HepG2 (cell line): Measurements from ENCODE around the gene ITCH. TPM values are rescaled to one million over a fixed set of nuclear protein-coding genes. Genes with fewer than 3 reads are reported as not detected.

Source experiments
- CBX2 ChIP-seq, 2 experiments: fragments of 200-600 bp in 1 of 2; sonication (generic); formaldehyde crosslinking in 1 of 2; IDR thresholded peaks; 2 replicates each; pipeline versions ENCODE4 v1.7.0 to v1.8.1; 2018 to 2022; ENCODE audit warnings: low read depth in 2 of 2, low read length in 1 of 2, mild to moderate bottlenecking in 1 of 2, missing genetic modification reagents in 1 of 2
- CBX5 ChIP-seq: sonication (generic); formaldehyde crosslinking; IDR thresholded peaks from 2 replicates; pipeline ENCODE4 v1.4.0; 2020; ENCODE audit warnings: missing genetic modification reagents, borderline replicate concordance
- KLF13 ChIP-seq: sonication (generic); formaldehyde crosslinking; IDR thresholded peaks from 2 replicates; pipeline ENCODE4 v1.4.0; 2020; ENCODE audit warnings: mild to moderate bottlenecking, missing genetic modification reagents
- MAFK ChIP-seq, 2 experiments: IDR thresholded peaks in 1 of 2; conservative IDR thresholded peaks in 1 of 2; 2 replicates each; pipeline ENCODE4 v1.6.1; 2011; ENCODE audit warnings: improper control_type of control experiment in 2 of 2, low read length in 2 of 2
- MAZ ChIP-seq, 2 experiments: sonication (generic) in 1 of 2; formaldehyde crosslinking in 1 of 2; IDR thresholded peaks; 2 replicates each; pipeline versions ENCODE4 v1.5.0 to v1.6.1; 2012 to 2020; ENCODE audit warnings: low read depth in 2 of 2, mild to moderate bottlenecking in 2 of 2, borderline replicate concordance in 1 of 2, improper control_type of control experiment in 1 of 2, low read length in 1 of 2, missing genetic modification reagents in 1 of 2, moderate library complexity in 1 of 2
- NFE2 ChIP-seq: sonication (generic); formaldehyde crosslinking; IDR thresholded peaks from 2 replicates; pipeline ENCODE4 v1.4.0; 2020; ENCODE audit warnings: missing genetic modification reagents
- RBM22 ChIP-seq: fragments of 200-400 bp; formaldehyde crosslinking; optimal IDR thresholded peaks from 2 replicates; pipeline ENCODE3; 2017; ENCODE audit warnings: mild to moderate bottlenecking, low read length, moderate library complexity
- SP2 ChIP-seq: sonication (generic); formaldehyde crosslinking; IDR thresholded peaks from 2 replicates; pipeline ENCODE4 v1.5.1; 2020; ENCODE audit warnings: mild to moderate bottlenecking, missing genetic modification reagents
- ZFY ChIP-seq: sonication (generic); formaldehyde crosslinking; IDR thresholded peaks from 2 replicates; pipeline ENCODE4 v1.4.0; 2020; ENCODE audit warnings: missing genetic modification reagents
- ZNF224 ChIP-seq: sonication (generic); formaldehyde crosslinking; IDR thresholded peaks from 2 replicates; pipeline ENCODE4 v1.5.0; 2020; ENCODE audit warnings: mild to moderate bottlenecking, missing genetic modification reagents
- ZNF572 ChIP-seq: sonication (generic); formaldehyde crosslinking; IDR thresholded peaks from 2 replicates; pipeline ENCODE4 v1.5.1; 2020; ENCODE audit warnings: mild to moderate bottlenecking, missing genetic modification reagents
- ZNF841 ChIP-seq: sonication (generic); formaldehyde crosslinking; IDR thresholded peaks from 2 replicates; pipeline ENCODE4 v1.8.1; 2023; ENCODE audit warnings: missing genetic modification reagents, borderline replicate concordance
- polyA plus RNA-seq, 8 experiments: library from polyadenylated mRNA; depleted of rRNA in 3 of 8; stranded (reverse) in 7 of 8; unstranded in 1 of 8; fragments of >200 nt; fragmentation: Illumina TruSeq in 4 of 8; extraction: Trizol in 4 of 8; gene quantifications; 2 replicates each; pipeline versions ENCODE4 v1.2.1 to v1.2.3, GENCODE V29; 2011 to 2016; ENCODE audit warnings: low read depth in 4 of 8, missing spikeins in 1 of 8, mixed read lengths in 1 of 8; ENCODE audit not compliant: insufficient read depth in 1 of 8
- total RNA-seq, 5 experiments: library from RNA; depleted of rRNA; stranded (reverse); fragments of >200 nt; fragmentation: Illumina TruSeq; extraction: Trizol; gene quantifications; 2 replicates each; pipeline ENCODE4 v1.2.3, GENCODE V29; 2016; ENCODE audit warnings: low read depth in 1 of 5
- TF ChIP-seq, protein P1 (sequence below): sonication (generic); formaldehyde crosslinking; IDR thresholded peaks from 2 replicates; pipeline ENCODE4 v1.4.0; 2020; ENCODE audit warnings: mild to moderate bottlenecking, missing genetic modification reagents
- TF ChIP-seq, protein P2 (sequence below): sonication (generic); formaldehyde crosslinking; IDR thresholded peaks from 2 replicates; pipeline ENCODE4 v1.8.0; 2022; ENCODE audit warnings: mild to moderate bottlenecking, missing genetic modification reagents, borderline replicate concordance
- TF ChIP-seq, protein P3 (sequence below): sonication (generic); formaldehyde crosslinking; IDR thresholded peaks from 2 replicates; pipeline ENCODE4 v1.9.0; 2022; ENCODE audit warnings: missing genetic modification reagents, mild to moderate bottlenecking, borderline replicate concordance
- TF ChIP-seq, protein P4 (sequence below), 2 experiments: sonication (generic) in 1 of 2; formaldehyde crosslinking in 1 of 2; IDR thresholded peaks; 2 replicates each; pipeline versions ENCODE4 v1.4.0 to v1.6.1; 2018 to 2020; ENCODE audit warnings: missing genetic modification reagents in 2 of 2, borderline replicate concordance in 1 of 2, low read depth in 1 of 2, mild to moderate bottlenecking in 1 of 2, missing biosample characterization in 1 of 2
- TF ChIP-seq, protein P5 (sequence below): IDR thresholded peaks from 2 replicates; pipeline ENCODE4 v1.6.1; 2016; ENCODE audit warnings: low read depth, borderline replicate concordance

ITCH gene
- total and polyA plus RNA-seq, 2 of the 13 experiments (the other 11 are each of a cell fraction or from before 2014, with no cell fraction given), result 20.5 to 112 TPM

DNA sequence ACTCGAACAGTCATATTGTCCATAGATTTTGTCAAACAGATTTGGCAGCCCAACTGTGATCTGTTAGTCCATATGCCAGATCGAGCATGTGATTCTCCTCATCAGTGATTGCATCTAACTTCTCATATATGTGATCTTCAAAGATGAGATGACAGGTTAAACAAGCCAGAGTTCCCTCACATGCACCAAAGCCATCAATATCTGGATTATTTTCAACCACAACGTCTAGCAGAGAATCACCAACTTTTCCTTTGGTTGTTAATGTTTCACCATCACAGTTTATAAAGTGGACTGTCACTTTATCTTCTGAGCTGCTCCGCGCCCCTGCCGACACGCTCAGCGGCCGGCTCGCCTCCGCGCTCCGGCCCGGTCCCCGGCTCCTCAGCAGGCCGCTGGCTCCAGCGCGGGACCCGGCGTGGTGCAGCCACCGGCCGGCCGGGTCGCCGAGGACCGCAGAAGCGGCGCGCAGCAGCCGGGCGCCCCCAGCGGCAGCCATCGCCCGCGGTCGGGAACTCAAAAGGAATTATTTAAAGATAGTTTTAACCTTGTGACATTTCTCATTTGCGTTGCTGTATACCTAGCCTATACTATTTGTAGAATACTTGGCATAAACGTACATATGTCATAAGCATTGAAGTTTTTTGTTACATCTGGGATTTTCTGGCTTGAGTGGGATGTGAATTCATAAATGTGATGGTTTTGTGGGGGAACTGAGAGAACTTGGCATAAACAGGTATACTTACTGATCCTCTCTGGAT is 113.1 kb downstream of the ITCH start (continued):
- TF ChIP-seq, protein P1, sequence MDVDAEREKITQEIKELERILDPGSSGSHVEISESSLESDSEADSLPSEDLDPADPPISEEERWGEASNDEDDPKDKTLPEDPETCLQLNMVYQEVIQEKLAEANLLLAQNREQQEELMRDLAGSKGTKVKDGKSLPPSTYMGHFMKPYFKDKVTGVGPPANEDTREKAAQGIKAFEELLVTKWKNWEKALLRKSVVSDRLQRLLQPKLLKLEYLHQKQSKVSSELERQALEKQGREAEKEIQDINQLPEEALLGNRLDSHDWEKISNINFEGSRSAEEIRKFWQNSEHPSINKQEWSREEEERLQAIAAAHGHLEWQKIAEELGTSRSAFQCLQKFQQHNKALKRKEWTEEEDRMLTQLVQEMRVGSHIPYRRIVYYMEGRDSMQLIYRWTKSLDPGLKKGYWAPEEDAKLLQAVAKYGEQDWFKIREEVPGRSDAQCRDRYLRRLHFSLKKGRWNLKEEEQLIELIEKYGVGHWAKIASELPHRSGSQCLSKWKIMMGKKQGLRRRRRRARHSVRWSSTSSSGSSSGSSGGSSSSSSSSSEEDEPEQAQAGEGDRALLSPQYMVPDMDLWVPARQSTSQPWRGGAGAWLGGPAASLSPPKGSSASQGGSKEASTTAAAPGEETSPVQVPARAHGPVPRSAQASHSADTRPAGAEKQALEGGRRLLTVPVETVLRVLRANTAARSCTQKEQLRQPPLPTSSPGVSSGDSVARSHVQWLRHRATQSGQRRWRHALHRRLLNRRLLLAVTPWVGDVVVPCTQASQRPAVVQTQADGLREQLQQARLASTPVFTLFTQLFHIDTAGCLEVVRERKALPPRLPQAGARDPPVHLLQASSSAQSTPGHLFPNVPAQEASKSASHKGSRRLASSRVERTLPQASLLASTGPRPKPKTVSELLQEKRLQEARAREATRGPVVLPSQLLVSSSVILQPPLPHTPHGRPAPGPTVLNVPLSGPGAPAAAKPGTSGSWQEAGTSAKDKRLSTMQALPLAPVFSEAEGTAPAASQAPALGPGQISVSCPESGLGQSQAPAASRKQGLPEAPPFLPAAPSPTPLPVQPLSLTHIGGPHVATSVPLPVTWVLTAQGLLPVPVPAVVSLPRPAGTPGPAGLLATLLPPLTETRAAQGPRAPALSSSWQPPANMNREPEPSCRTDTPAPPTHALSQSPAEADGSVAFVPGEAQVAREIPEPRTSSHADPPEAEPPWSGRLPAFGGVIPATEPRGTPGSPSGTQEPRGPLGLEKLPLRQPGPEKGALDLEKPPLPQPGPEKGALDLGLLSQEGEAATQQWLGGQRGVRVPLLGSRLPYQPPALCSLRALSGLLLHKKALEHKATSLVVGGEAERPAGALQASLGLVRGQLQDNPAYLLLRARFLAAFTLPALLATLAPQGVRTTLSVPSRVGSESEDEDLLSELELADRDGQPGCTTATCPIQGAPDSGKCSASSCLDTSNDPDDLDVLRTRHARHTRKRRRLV (CRISPR knock-in tag), result no peak
- TF ChIP-seq KLF13 (no peak), RBM22 (peak; percentile 10), ZNF572 (CRISPR knock-in tag) (no peak), SP2 (CRISPR knock-in tag) (no peak), ZNF841 (CRISPR knock-in tag) (no peak), MAZ (IDR thresholded peaks at IDR 0.05; ENCODE audit: borderline replicate concordance, low read depth, low read length) (no peak), MAZ (CRISPR knock-in tag; IDR thresholded peaks at IDR 0.05; ENCODE audit: low read depth) (peak; percentile 60; the same call in 1 of the 2 replicates), NFE2 (CRISPR knock-in tag) (no peak), CBX2 (IDR thresholded peaks at IDR 0.05; ENCODE audit: low read depth, low read length) (no peak), CBX2 (CRISPR knock-in tag; IDR thresholded peaks at IDR 0.05; ENCODE audit: low read depth) (no peak), CBX5 (no peak), ZFY (CRISPR knock-in tag) (peak; percentile 89), ZNF224 (CRISPR knock-in tag) (no peak), MAFK (conservative IDR thresholded peaks at IDR 0.05 in 1 of 2, IDR thresholded peaks at IDR 0.05 in 1 of 2; ENCODE audit: low read length in 2 of 2) (no peak)
- TF ChIP-seq, protein P2, sequence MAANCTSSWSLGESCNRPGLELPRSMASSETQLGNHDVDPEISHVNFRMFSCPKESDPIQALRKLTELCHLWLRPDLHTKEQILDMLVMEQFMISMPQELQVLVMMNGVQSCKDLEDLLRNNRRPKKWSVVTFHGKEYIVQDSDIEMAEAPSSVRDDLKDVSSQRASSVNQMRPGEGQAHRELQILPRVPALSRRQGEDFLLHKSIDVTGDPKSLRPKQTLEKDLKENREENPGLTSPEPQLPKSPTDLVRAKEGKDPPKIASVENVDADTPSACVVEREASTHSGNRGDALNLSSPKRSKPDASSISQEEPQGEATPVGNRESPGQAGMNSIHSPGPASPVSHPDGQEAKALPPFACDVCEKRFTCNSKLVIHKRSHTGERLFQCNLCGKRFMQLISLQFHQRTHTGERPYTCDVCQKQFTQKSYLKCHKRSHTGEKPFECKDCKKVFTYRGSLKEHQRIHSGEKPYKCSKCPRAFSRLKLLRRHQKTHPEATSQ (CRISPR knock-in tag), result no peak
- TF ChIP-seq, protein P3, sequence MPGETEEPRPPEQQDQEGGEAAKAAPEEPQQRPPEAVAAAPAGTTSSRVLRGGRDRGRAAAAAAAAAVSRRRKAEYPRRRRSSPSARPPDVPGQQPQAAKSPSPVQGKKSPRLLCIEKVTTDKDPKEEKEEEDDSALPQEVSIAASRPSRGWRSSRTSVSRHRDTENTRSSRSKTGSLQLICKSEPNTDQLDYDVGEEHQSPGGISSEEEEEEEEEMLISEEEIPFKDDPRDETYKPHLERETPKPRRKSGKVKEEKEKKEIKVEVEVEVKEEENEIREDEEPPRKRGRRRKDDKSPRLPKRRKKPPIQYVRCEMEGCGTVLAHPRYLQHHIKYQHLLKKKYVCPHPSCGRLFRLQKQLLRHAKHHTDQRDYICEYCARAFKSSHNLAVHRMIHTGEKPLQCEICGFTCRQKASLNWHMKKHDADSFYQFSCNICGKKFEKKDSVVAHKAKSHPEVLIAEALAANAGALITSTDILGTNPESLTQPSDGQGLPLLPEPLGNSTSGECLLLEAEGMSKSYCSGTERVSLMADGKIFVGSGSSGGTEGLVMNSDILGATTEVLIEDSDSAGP (CRISPR knock-in tag), result peak; percentile 58
- TF ChIP-seq, protein P4, sequence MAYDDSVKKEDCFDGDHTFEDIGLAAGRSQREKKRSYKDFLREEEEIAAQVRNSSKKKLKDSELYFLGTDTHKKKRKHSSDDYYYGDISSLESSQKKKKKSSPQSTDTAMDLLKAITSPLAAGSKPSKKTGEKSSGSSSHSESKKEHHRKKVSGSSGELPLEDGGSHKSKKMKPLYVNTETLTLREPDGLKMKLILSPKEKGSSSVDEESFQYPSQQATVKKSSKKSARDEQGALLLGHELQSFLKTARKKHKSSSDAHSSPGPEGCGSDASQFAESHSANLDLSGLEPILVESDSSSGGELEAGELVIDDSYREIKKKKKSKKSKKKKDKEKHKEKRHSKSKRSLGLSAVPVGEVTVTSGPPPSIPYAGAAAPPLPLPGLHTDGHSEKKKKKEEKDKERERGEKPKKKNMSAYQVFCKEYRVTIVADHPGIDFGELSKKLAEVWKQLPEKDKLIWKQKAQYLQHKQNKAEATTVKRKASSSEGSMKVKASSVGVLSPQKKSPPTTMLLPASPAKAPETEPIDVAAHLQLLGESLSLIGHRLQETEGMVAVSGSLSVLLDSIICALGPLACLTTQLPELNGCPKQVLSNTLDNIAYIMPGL (CRISPR knock-in tag; IDR thresholded peaks at IDR 0.05; ENCODE audit: borderline replicate concordance in 1 of 2, low read depth in 1 of 2), result peak; percentile 78 to 88
- TF ChIP-seq, protein P5, sequence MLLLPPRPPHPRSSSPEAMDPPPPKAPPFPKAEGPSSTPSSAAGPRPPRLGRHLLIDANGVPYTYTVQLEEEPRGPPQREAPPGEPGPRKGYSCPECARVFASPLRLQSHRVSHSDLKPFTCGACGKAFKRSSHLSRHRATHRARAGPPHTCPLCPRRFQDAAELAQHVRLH, result no peak
